HepG2 (cell line): ENCODE measurements around the gene IRF2BPL. TPM values are rescaled to one million over a fixed set of nuclear protein-coding genes. Genes with fewer than 3 reads are reported as not detected.
A peak's percentile ranks its signal among the peaks of the same experiment; 100 is the strongest.

Experiments used
- FOSL2 ChIP-seq: sonication (generic); formaldehyde crosslinking; IDR thresholded peaks from 2 replicates; pipeline ENCODE4 v1.4.0; 2020; ENCODE audit warnings: missing genetic modification reagents
- HMG20A ChIP-seq: IDR thresholded peaks from 2 replicates; pipeline ENCODE4 v1.6.1; 2016; ENCODE audit warnings: borderline replicate concordance
- HNF4A ChIP-seq: sonication (generic); formaldehyde crosslinking; IDR thresholded peaks from 2 replicates; pipeline ENCODE4 v1.4.0; 2020; ENCODE audit warnings: missing genetic modification reagents
- SCMH1 ChIP-seq: sonication (generic); formaldehyde crosslinking; IDR thresholded peaks from 2 replicates; pipeline ENCODE4 v1.9.0; 2021; ENCODE audit warnings: missing genetic modification reagents, mild to moderate bottlenecking, borderline replicate concordance
- THYN1 ChIP-seq: sonication (generic); formaldehyde crosslinking; IDR thresholded peaks from 2 replicates; pipeline ENCODE4 v1.8.1; 2023; ENCODE audit warnings: low read depth, mild to moderate bottlenecking, moderate library complexity, missing genetic modification reagents, borderline replicate concordance
- ZBTB42 ChIP-seq: sonication (generic); formaldehyde crosslinking; IDR thresholded peaks from 2 replicates; pipeline ENCODE4 v1.5.0; 2020; ENCODE audit warnings: mild to moderate bottlenecking, missing genetic modification reagents
- ZNF234 ChIP-seq: sonication (generic); formaldehyde crosslinking; conservative IDR thresholded peaks from 2 replicates; pipeline ENCODE4 v1.5.1; 2020; ENCODE audit warnings: mild to moderate bottlenecking, missing genetic modification reagents
- polyA plus RNA-seq, 8 experiments: library from polyadenylated mRNA; depleted of rRNA in 3 of 8; stranded (reverse) in 7 of 8; unstranded in 1 of 8; fragments of >200 nt; fragmentation: Illumina TruSeq in 4 of 8; extraction: Trizol in 4 of 8; gene quantifications; 2 replicates each; pipeline versions ENCODE4 v1.2.1 to v1.2.3, GENCODE V29; 2011 to 2016; ENCODE audit warnings: low read depth in 4 of 8, missing spikeins in 1 of 8, mixed read lengths in 1 of 8; ENCODE audit not compliant: insufficient read depth in 1 of 8
- total RNA-seq, 5 experiments: library from RNA; depleted of rRNA; stranded (reverse); fragments of >200 nt; fragmentation: Illumina TruSeq; extraction: Trizol; gene quantifications; 2 replicates each; pipeline ENCODE4 v1.2.3, GENCODE V29; 2016; ENCODE audit warnings: low read depth in 1 of 5
- TF ChIP-seq, protein P1 (sequence below): sonication (generic); formaldehyde crosslinking; IDR thresholded peaks from 2 replicates; pipeline ENCODE4 v1.5.0; 2020; ENCODE audit warnings: missing genetic modification reagents
- TF ChIP-seq, protein P2 (sequence below): sonication (generic); formaldehyde crosslinking; IDR thresholded peaks from 2 replicates; pipeline ENCODE4 v1.4.0; 2020; ENCODE audit warnings: low read depth, mild to moderate bottlenecking, missing genetic modification reagents
- TF ChIP-seq, protein P3 (sequence below), 2 experiments: sonication (generic) in 1 of 2; formaldehyde crosslinking in 1 of 2; IDR thresholded peaks; 2 replicates each; pipeline versions ENCODE4 v1.4.0 to v1.6.1; 2016 to 2020; ENCODE audit warnings: borderline replicate concordance in 1 of 2, low read depth in 1 of 2, mild to moderate bottlenecking in 1 of 2, missing genetic modification reagents in 1 of 2
- TF ChIP-seq, protein P4 (sequence below): sonication (generic); formaldehyde crosslinking; IDR thresholded peaks from 2 replicates; pipeline ENCODE4 v1.4.0; 2020; ENCODE audit warnings: mild to moderate bottlenecking, missing genetic modification reagents

IRF2BPL gene
- total and polyA plus RNA-seq, 2 of the 13 experiments (the other 11 are each of a cell fraction or from before 2014, with no cell fraction given), result 6.6 to 8.4 TPM

DNA sequence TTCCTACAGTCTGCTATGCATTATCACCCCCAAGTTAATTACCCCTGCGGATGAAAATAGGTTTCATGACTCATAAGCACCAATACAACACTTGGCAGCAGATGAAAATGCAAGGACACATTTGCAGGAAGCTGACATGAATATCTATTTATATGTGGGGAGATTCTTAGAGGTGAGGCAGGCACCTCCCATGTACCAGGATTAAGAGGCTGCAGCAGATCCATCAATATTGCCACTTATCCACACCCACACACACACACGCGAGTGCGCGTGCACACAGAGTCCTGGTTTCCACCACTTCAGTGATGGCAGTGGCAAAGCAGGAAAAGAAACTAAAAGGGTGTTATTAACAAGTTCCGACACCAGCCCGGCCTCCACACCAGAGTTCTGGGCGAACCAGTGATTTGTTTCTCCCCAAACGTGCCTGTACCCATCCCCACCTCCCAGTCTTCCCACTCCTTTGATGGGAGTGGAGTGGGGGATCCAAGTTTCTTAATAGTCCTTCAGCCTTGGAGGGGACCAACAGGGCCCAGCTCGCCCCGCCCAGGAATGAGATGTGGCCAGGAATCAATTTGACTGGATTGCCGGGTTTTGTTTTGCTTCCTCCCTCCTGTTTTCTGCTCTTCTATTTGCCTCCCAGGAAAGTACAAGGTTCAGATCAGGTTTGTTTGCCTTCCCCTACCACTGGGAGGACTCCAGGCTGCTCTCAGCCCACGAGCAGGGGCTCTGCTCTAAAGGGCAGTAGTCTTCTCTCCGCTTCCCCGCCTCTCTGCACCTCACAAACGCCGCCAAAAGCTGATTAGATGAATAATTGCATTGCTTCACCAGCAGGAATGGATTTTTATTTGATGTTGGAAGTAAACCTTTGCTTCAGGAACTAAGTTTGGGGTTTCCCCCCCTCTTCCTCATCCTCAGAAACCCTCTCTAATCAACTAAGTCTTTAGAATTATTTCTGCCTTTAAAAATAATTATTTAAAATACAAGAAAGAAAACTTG is 5.2 kb downstream of the IRF2BPL start (continued):
- TF ChIP-seq THYN1 (CRISPR knock-in tag) (no peak), FOSL2 (CRISPR knock-in tag) (peak; percentile 68), ZNF234 (CRISPR knock-in tag) (no peak), ZBTB42 (peak; percentile 58; the same call in 1 of the 2 replicates), HNF4A (CRISPR knock-in tag) (peak; percentile 96), HMG20A (CRISPR knock-in tag) (peak; percentile 64), SCMH1 (CRISPR knock-in tag) (no peak)
- TF ChIP-seq, protein P1, sequence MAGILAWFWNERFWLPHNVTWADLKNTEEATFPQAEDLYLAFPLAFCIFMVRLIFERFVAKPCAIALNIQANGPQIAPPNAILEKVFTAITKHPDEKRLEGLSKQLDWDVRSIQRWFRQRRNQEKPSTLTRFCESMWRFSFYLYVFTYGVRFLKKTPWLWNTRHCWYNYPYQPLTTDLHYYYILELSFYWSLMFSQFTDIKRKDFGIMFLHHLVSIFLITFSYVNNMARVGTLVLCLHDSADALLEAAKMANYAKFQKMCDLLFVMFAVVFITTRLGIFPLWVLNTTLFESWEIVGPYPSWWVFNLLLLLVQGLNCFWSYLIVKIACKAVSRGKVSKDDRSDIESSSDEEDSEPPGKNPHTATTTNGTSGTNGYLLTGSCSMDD (CRISPR knock-in tag), result no peak
- TF ChIP-seq, protein P2, sequence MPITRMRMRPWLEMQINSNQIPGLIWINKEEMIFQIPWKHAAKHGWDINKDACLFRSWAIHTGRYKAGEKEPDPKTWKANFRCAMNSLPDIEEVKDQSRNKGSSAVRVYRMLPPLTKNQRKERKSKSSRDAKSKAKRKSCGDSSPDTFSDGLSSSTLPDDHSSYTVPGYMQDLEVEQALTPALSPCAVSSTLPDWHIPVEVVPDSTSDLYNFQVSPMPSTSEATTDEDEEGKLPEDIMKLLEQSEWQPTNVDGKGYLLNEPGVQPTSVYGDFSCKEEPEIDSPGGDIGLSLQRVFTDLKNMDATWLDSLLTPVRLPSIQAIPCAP (CRISPR knock-in tag), result no peak
- TF ChIP-seq, protein P3, sequence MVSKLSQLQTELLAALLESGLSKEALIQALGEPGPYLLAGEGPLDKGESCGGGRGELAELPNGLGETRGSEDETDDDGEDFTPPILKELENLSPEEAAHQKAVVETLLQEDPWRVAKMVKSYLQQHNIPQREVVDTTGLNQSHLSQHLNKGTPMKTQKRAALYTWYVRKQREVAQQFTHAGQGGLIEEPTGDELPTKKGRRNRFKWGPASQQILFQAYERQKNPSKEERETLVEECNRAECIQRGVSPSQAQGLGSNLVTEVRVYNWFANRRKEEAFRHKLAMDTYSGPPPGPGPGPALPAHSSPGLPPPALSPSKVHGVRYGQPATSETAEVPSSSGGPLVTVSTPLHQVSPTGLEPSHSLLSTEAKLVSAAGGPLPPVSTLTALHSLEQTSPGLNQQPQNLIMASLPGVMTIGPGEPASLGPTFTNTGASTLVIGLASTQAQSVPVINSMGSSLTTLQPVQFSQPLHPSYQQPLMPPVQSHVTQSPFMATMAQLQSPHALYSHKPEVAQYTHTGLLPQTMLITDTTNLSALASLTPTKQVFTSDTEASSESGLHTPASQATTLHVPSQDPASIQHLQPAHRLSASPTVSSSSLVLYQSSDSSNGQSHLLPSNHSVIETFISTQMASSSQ (IDR thresholded peaks at IDR 0.05; ENCODE audit: low read depth), result 0 out of 2 replicates have a peak, but pooled peaks have one; percentile 8
- TF ChIP-seq, protein P3 (CRISPR knock-in tag; IDR thresholded peaks at IDR 0.05; ENCODE audit: borderline replicate concordance), result peak; percentile 54; the same call in 1 of the 2 replicates
- TF ChIP-seq, protein P4, sequence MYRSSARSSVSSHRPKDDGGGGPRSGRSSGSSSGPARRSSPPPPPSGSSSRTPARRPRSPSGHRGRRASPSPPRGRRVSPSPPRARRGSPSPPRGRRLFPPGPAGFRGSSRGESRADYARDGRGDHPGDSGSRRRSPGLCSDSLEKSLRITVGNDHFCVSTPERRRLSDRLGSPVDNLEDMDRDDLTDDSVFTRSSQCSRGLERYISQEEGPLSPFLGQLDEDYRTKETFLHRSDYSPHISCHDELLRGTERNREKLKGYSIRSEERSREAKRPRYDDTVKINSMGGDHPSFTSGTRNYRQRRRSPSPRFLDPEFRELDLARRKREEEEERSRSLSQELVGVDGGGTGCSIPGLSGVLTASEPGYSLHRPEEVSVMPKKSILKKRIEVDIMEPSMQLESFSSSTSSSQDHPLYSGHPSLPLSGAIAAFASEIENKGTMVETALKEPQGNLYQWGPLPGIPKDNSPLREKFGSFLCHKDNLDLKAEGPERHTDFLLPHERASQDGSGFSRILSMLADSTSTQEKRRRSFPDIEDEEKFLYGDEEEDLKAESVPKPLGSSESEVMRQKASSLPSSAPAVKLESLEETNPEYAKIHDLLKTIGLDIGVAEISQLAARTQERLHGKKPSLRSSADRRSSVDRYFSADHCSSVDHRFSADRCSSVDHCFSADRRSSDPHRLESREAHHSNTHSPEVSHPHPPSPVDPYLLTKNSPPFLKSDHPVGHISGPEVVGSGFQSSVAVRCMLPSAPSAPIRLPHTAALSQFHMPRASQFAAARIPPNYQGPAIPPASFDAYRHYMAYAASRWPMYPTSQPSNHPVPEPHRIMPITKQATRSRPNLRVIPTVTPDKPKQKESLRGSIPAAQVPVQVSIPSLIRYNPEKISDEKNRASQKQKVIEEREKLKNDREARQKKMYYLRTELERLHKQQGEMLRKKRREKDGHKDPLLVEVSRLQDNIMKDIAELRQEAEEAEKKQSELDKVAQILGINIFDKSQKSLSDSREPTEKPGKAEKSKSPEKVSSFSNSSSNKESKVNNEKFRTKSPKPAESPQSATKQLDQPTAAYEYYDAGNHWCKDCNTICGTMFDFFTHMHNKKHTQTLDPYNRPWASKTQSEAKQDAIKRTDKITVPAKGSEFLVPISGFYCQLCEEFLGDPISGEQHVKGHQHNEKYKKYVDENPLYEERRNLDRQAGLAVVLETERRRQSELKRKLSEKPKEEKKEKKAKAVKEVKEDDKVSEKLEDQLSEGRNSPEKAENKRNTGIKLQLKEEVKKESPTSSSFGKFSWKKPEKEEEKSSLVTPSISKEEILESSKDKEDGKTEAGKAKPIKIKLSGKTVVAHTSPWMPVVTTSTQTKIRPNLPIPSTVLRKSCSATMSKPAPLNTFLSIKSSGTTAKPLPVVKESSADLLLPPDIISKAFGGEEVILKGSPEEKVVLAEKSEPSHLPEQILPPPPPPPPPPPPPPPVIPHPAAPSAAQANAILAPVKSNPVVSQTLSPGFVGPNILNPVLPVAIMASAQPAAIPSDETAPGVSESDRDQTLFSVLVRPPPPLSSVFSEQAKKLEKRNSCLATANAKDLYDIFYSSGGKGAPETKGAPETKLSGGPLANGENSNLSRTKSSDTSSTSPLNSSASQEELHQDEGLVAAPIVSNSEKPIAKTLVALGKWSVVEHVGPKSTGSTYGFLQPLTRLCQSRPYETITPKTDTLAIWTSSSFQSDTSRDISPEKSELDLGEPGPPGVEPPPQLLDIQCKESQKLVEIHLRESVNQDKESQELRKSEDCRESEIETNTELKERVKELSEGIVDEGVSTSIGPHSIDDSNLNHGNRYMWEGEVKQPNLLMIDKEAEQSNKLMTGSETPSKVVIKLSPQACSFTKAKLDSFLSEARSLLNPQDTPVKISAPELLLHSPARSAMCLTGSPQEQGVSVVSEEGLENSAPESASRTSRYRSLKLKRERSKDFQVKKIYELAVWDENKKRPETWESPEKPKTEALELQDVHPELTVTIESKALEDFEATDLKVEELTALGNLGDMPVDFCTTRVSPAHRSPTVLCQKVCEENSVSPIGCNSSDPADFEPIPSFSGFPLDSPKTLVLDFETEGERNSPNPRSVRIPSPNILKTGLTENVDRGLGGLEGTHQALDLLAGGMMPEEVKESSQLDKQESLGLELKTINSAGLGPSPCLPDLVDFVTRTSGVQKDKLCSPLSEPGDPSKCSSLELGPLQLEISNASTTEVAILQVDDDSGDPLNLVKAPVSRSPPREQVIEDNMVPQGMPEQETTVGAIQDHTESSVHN, result no peak
